ENCODE results near the gene LONRF3. TPM values are rescaled to one million over a fixed set of nuclear protein-coding genes. Genes with fewer than 3 reads are reported as not detected.

The LONRF3 gene
- total and polyA plus RNA-seq, 2 of the 13 experiments (the other 11 are each of a cell fraction or from before 2014, with no cell fraction given), result 4.8 to 11.6 TPM

DNA sequence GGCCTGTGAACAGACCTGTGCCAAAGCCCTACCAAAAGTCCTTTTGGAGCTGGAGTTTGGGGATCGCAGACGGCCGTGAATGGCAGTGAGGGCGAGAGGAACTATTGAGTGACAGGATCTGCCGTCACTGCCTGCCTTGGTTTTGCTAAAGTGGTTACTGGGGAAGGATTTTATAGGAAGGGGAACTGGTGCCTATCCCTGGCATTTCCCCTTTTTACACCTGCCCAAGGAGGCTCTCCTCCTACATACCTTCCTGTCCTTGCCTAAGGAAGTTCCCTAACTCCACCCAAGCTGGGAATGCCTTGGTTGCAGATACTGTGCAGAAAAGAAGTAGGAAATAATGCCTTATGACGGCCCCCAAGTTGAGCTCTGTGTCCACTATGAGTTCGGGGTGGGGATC lies 14.5 kb downstream of the LONRF3 start:
- no peak for FAIRE-seq
- no peak for TF ChIP-seq ZNF337 (CRISPR knock-in tag; IDR thresholded peaks at IDR 0.05; ENCODE audit: borderline replicate concordance, low read depth)
- no peak for TF ChIP-seq HOXA9 (CRISPR knock-in tag; IDR thresholded peaks at IDR 0.05; ENCODE audit: borderline replicate concordance)
- TF ChIP-seq, protein P1, sequence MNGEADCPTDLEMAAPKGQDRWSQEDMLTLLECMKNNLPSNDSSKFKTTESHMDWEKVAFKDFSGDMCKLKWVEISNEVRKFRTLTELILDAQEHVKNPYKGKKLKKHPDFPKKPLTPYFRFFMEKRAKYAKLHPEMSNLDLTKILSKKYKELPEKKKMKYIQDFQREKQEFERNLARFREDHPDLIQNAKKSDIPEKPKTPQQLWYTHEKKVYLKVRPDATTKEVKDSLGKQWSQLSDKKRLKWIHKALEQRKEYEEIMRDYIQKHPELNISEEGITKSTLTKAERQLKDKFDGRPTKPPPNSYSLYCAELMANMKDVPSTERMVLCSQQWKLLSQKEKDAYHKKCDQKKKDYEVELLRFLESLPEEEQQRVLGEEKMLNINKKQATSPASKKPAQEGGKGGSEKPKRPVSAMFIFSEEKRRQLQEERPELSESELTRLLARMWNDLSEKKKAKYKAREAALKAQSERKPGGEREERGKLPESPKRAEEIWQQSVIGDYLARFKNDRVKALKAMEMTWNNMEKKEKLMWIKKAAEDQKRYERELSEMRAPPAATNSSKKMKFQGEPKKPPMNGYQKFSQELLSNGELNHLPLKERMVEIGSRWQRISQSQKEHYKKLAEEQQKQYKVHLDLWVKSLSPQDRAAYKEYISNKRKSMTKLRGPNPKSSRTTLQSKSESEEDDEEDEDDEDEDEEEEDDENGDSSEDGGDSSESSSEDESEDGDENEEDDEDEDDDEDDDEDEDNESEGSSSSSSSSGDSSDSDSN (CRISPR knock-in tag; IDR thresholded peaks at IDR 0.05), result no peak
- TF ChIP-seq, protein P2, sequence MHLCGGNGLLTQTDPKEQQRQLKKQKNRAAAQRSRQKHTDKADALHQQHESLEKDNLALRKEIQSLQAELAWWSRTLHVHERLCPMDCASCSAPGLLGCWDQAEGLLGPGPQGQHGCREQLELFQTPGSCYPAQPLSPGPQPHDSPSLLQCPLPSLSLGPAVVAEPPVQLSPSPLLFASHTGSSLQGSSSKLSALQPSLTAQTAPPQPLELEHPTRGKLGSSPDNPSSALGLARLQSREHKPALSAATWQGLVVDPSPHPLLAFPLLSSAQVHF (CRISPR knock-in tag; IDR thresholded peaks at IDR 0.05), result no peak
- no peak for TF ChIP-seq RFXANK (CRISPR knock-in tag; IDR thresholded peaks at IDR 0.05)
- no peak for TF ChIP-seq ZNF674 (CRISPR knock-in tag; IDR thresholded peaks at IDR 0.05; ENCODE audit: low read depth)
- TF ChIP-seq EED (CRISPR knock-in tag; IDR thresholded peaks at IDR 0.05), result no peak
- no peak for TF ChIP-seq ETV5 (CRISPR knock-in tag; IDR thresholded peaks at IDR 0.05; ENCODE audit: borderline replicate concordance)
- TF ChIP-seq, protein P3, sequence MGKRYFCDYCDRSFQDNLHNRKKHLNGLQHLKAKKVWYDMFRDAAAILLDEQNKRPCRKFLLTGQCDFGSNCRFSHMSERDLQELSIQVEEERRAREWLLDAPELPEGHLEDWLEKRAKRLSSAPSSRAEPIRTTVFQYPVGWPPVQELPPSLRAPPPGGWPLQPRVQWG (CRISPR knock-in tag; IDR thresholded peaks at IDR 0.05; ENCODE audit: borderline replicate concordance, low read depth), result no peak
- TF ChIP-seq ZNF775 (CRISPR knock-in tag; IDR thresholded peaks at IDR 0.05; ENCODE audit: borderline replicate concordance), result no peak

More for the DNA sequence above, 14.5 kb downstream of the LONRF3 start:
- intact Hi-C loops (cut with micrococcal nuclease; ENCODE audit: unreplicated experiment) (no loop called here), in situ Hi-C loops (cut with HindIII; ENCODE audit: extremely low pct_ligation_motif_present, low pct_unique_long_range_greater_than_20kb) (loop anchor here (25.0 kb wide), 1 partner anchor 127 kb away; no protein-coding TSS in a partner anchor)
- no peak overlapping the region for H3K27ac ChIP-seq (ENCODE audit: extremely low read length, insufficient read depth, low read length)
- H3K27me3 ChIP-seq (ENCODE audit: control insufficient read depth in 1 of 2, insufficient read depth in 2 of 2, low read length in 2 of 2), result no peaks in the 10 kb centered on the region
- ChIA-PET CTCF (ENCODE audit: low intra/inter-chr PET ratio, low total read pairs) (no interaction called here), POLR2A (no interaction called here)
- no peaks in the 10 kb centered on the region for H3K9me3 ChIP-seq (ENCODE audit: low read length)
- no peak for ATAC-seq
- BruUV-seq (replicated peaks), result no TSS peak
- peaks cover 9 to 30% of the 10 kb centered on the region in 2 experiments; a peak in 4 of 5 replicates for H3K36me3 ChIP-seq (replicated peaks in 1 of 2; ENCODE audit: control insufficient read depth in 1 of 2, insufficient read depth in 2 of 2, low read length in 2 of 2)
- no peak overlapping the region for H2AFZ ChIP-seq (ENCODE audit: low read length)
- no peak overlapping the region for H3K4me3 ChIP-seq (replicated peaks in 1 of 3; ENCODE audit: insufficient read depth in 1 of 3, low read depth in 2 of 3, low read length in 3 of 3)
- no peaks in the 10 kb centered on the region for H3K79me2 ChIP-seq (ENCODE audit: insufficient read depth, low read length)
- H3K9ac ChIP-seq (ENCODE audit: insufficient read depth, low read depth, low read length), result no peak overlapping the region
- no peak overlapping the region for H3K4me2 ChIP-seq (ENCODE audit: low read depth, low read length)
- peaks cover 18% of the 10 kb centered on the region for H3K4me1 ChIP-seq (ENCODE audit: insufficient read depth, low read length)
- DNase-seq (ENCODE audit: low spot score), result no peak
- 98% methylated on average over 7 of the region's 7 CpGs for WGBS (ENCODE audit: low lambda C conversion rate)
- no peaks in the 10 kb centered on the region for H4K20me1 ChIP-seq (ENCODE audit: insufficient read depth, low read length)

Data from HepG2 (cell line).